Cardiac muscle cell (in vitro differentiated cells and primary cell): Measurements from ENCODE around the gene ZFHX2. TPM values are rescaled to one million over a fixed set of nuclear protein-coding genes. Genes with fewer than 3 reads are reported as not detected.

ENCODE experiments used
- DNase-seq, 2 donors: peaks; one replicate each; pipeline versions ENCODE4 v3.0.0 to v3.0.0-alpha.2; 2010 to 2017; ENCODE audit warnings: low read depth in 1 of 2, low spot score in 1 of 2
- H3K27ac ChIP-seq: fragments of 200-600 bp; sonication (generic); 2 replicates; pipeline ENCODE4 v1.5.1; 2016
- H3K27me3 ChIP-seq: fragments of 200-600 bp; sonication (generic); 2 replicates; pipeline ENCODE4 v1.6.0; 2016; ENCODE audit warnings: control low read depth
- H3K36me3 ChIP-seq: fragments of 200-600 bp; sonication (generic); 2 replicates; pipeline ENCODE4 v1.5.1; 2016; ENCODE audit warnings: control low read depth
- H3K4me1 ChIP-seq: fragments of 200-600 bp; sonication (generic); 2 replicates; pipeline ENCODE4 v1.8.1; 2017; ENCODE audit warnings: low read depth, mild to moderate bottlenecking, mixed run types
- H3K4me3 ChIP-seq: fragments of 200-600 bp; sonication (generic); 2 replicates; pipeline ENCODE4 v1.5.1; 2016; ENCODE audit warnings: mild to moderate bottlenecking
- H3K9me3 ChIP-seq: fragments of 200-600 bp; sonication (generic); 2 replicates; pipeline ENCODE4 v1.5.1; 2017; ENCODE audit warnings: low read depth, mild to moderate bottlenecking, control low read depth
- CTCF ChIP-seq: IDR thresholded peaks from 2 replicates; pipeline ENCODE4 v1.5.1; 2012; ENCODE audit warnings: low read depth, mild to moderate bottlenecking, low read length
- polyA plus RNA-seq: library from polyadenylated mRNA; unstranded; fragments of >200 nt; fragmentation: Nextera tagmentation; extraction: Ambion mirVana; gene quantifications from 2 replicates; pipeline ENCODE4 v1.2.1, GENCODE V29; 2016
- total RNA-seq: library from RNA; depleted of rRNA; stranded (reverse); fragments of >200 nt; gene quantifications from 2 replicates; pipeline ENCODE4 v1.2.3, GENCODE V29; 2016

Gene ZFHX2
- total and polyA plus RNA-seq, 2 experiments from 2014 or later = 4.2 to 5.6 TPM

GRCh38 chr14:23563473-23564180, 12.1 kb upstream of the ZFHX2 start:
- Histone ChIP-seq H3K27ac (no peak overlapping the region), H3K27me3 (no peaks in the 10 kb centered on the region), H3K9me3 (no peaks in the 10 kb centered on the region), H3K36me3 (peaks cover 12% of the 10 kb centered on the region), H3K4me3 (no peak overlapping the region), H3K4me1 (peaks cover 14% of the 10 kb centered on the region)
- DNase-seq = no peak
- TF ChIP-seq CTCF = no peak

GRCh38 chr14:23562822-23563472, 11.4 kb upstream of the ZFHX2 start:
- peak; percentile 96 for TF ChIP-seq CTCF
- Histone ChIP-seq H3K27ac (no peak overlapping the region), H3K9me3 (no peaks in the 10 kb centered on the region), H3K36me3 (peaks cover 12% of the 10 kb centered on the region), H3K4me1 (peaks cover 7% of the 10 kb centered on the region), H3K27me3 (no peaks in the 10 kb centered on the region), H3K4me3 (no peak overlapping the region)
- peak; percentile 67 to 77 for DNase-seq

GRCh38 chr14:23561873-23562821, 10.6 kb upstream of the ZFHX2 start:
- peak in 1 of 2 donors; percentile 68 for DNase-seq
- peaks cover 5% of the 10 kb centered on the region for H3K4me1 ChIP-seq
- H3K9me3 ChIP-seq = no peaks in the 10 kb centered on the region
- no peak overlapping the region for H3K27ac ChIP-seq
- TF ChIP-seq CTCF = no peak
- H3K27me3 ChIP-seq = no peaks in the 10 kb centered on the region
- H3K4me3 ChIP-seq = no peak overlapping the region
- H3K36me3 ChIP-seq = peaks cover 12% of the 10 kb centered on the region

GRCh38 chr14:23561259-23561658, 9.7 kb upstream of the ZFHX2 start:
- Histone ChIP-seq H3K36me3 (peaks cover 12% of the 10 kb centered on the region), H3K9me3 (no peaks in the 10 kb centered on the region), H3K27me3 (no peaks in the 10 kb centered on the region), H3K27ac (no peak overlapping the region), H3K4me1 (peaks cover 7% of the 10 kb centered on the region), H3K4me3 (no peak overlapping the region)
- TF ChIP-seq CTCF = no peak
- no peak for DNase-seq

GRCh38 chr14:23559926-23560520, 8.5 kb upstream of the ZFHX2 start:
- Histone ChIP-seq H3K36me3 (peaks cover 12% of the 10 kb centered on the region), H3K4me1 (peaks cover 10% of the 10 kb centered on the region)
- no peak for TF ChIP-seq CTCF

More at GRCh38 chr14:23559926-23560520, 8.5 kb upstream of the ZFHX2 start:
- no peaks in the 10 kb centered on the region for H3K9me3 ChIP-seq
- no peaks in the 10 kb centered on the region for H3K27me3 ChIP-seq
- DNase-seq = no peak
- H3K4me3 ChIP-seq = no peak overlapping the region
- H3K27ac ChIP-seq = no peak overlapping the region
